Activated T-cell treated with anti-CD3 and anti-CD28 coated beads, Interleukin-2, amount 50 U/mL, for 48 hours (primary cell): Measurements from ENCODE around the gene ATXN7L1.
A peak's percentile ranks its signal among the peaks of the same experiment; 100 is the strongest.
"Not testable (repeated sequence)": the region's sequence is repeated elsewhere in the genome, so short reads cannot be mapped to it uniquely, and the experiment has no call there.

ENCODE experiments used
- DNase-seq, 2 experiments: peaks; one replicate each; pipeline ENCODE4 v3.0.0-alpha.2; 2020

Gene ATXN7L1

GRCh38 chr7:105602325-105603305 is 273.8 kb downstream of the ATXN7L1 start:
- DNase-seq = no peak

DNA sequence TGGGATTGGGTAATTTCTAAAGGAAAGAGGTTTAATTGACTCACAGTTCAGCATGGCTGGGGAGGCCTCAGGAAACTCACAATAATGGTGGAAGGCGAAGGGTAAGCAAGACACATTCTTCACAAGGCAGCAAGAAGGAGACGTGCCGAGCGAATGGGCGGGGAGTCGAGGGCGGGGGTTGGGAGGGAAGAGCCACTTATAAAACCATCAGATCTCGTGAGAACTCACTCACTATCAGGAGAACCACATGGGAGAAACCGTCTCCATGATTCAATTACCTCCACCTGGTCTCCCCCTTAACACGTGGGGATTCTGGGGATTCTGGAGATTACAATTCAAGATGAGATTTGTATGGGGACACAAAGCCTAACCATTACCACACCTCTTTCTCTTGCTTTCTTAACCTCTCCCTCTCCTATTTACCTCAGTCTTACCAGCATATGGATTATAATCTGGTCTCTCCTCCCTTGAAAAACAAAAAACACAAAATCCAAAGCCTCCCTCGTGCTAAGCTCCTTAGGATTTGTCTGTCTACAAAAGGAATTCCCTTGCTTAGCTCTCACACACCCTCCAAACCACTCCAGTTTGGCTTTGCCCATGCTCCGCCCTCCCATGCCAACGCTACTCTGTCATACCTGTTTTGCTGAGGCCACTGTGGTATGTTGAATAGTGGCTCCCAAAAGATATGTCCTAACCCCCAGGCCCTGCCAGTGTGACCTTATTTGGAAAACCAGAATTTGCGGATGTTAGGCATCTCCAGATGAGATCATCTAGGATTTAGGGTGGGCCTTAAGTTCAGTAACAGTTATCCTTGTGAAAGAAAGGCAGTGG is 275.5 kb downstream of the ATXN7L1 start:
- no peak for DNase-seq

DNA sequence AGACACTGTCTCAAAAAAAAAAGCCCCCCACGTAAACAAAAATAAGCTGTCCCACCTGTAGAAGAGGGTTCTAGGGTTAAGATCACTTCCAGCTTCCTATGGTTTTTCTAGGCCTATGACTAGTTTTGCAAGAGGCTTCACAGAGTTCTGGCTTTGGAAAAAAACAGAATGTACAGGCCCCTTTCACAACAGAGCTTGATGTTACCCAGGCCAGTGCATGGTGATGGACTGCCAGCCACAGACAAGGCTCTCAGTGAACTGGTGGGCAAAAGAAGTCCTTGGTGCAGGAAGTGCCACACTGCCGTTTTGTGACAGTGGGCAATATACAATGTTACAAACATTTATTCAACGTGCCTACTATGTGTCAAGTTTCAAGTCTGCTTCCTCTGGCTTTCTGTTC is 276.8 kb downstream of the ATXN7L1 start:
- DNase-seq = no peak

- not testable (repeated sequence) for DNase-seq
Observed at GRCh38 chr7:105599080-105599479, 277.3 kb downstream of the ATXN7L1 start.

- DNase-seq = no peak
Observed at GRCh38 chr7:105596866-105597265, 279.5 kb downstream of the ATXN7L1 start.

- no peak for DNase-seq
Observed at GRCh38 chr7:105594034-105594433, 282.4 kb downstream of the ATXN7L1 start.

GRCh38 chr7:105591522-105591921 is 284.9 kb downstream of the ATXN7L1 start:
- DNase-seq = no peak

DNA sequence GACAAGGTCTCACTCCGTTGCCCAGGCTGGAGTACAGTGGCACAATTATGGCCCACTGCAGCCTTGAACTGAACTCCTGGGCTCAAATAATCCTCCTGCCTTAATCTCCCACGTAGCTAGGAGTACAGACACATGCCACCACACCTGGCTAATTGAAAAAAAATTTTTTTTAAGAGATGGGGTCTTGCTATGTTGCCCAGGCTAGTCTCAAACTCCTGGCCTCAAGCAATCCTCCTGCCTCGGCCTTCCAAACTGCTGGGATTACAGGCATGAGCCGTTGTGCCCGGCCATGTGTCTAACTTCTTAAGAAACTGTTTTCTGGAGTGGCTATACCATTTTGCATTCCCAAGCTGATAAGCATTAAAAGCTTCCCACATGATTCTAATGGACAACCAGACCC is 285.6 kb downstream of the ATXN7L1 start:
- no peak for DNase-seq

DNA sequence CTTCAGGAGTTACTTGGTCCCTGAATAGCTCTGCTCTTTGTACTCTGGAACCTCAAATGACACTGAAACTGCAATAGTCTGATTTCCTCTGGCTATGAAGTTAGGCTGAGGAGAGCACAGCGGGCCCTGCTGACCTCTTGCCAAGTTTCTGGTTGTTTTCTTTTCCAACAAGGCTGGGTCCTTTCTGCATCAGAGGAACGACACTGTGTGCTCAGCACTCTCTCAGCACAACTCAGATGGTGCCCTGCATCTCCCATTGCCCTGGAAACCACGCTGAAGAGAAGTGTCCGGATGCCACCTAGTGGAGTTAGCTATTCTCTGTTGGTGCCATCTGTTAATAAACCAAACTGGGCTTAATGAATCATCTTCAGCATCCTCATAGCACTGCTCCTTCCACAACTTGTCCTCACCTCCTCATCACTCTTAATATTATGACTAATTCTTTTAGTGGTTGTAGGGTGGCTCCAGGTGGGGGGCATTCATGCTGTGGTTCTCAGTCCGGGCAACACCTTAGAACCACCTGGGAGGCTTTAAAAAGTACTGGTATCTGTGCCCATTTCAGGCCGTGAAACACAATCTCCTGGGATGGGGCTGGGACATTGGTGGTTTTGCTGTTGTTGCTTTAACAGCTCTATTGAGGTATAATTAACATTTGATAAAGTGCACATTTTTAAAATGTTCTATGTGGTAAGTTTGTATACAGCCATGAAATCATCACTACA is 286.9 kb downstream of the ATXN7L1 start:
- DNase-seq = peak; percentile 56 to 68

GRCh38 chr7:105587909-105588635 is 288.3 kb downstream of the ATXN7L1 start:
- DNase-seq = peak in 1 of 2 experiments; percentile 30

DNA sequence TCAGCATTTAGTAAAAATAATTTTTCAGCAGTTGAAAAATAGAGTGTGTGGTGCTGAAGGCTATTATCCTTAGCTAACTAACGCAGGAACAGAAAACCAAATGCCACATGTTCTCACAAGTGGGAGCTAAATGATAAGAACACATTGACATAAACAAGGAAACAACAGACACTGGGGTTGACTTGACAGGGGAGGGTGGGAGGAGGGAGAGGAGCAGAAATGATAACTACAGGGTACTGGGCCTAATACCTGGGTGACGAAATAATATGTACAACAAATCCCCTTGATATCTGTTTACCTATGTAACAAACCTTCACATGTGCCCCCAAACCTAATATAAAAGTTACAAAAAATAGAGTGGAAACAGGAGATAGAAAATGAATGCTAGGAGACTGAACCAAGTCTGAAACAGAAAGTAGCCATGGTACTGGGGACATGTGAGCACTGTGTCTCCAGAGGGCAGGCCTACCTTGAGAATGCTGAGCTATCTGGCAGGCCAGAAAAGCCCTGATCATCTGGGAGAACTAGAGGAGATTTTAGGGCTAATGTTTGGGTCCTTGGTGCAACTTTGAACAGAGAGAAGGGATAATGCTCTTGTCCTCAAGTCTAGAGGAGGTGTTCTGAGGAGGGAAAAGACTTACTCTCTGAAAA is 290.4 kb downstream of the ATXN7L1 start:
- no peak for DNase-seq

- no peak for DNase-seq
Observed at GRCh38 chr7:105584165-105584564, 292.2 kb downstream of the ATXN7L1 start.

GRCh38 chr7:105583061-105583460 is 293.3 kb downstream of the ATXN7L1 start:
- DNase-seq = no peak

DNA sequence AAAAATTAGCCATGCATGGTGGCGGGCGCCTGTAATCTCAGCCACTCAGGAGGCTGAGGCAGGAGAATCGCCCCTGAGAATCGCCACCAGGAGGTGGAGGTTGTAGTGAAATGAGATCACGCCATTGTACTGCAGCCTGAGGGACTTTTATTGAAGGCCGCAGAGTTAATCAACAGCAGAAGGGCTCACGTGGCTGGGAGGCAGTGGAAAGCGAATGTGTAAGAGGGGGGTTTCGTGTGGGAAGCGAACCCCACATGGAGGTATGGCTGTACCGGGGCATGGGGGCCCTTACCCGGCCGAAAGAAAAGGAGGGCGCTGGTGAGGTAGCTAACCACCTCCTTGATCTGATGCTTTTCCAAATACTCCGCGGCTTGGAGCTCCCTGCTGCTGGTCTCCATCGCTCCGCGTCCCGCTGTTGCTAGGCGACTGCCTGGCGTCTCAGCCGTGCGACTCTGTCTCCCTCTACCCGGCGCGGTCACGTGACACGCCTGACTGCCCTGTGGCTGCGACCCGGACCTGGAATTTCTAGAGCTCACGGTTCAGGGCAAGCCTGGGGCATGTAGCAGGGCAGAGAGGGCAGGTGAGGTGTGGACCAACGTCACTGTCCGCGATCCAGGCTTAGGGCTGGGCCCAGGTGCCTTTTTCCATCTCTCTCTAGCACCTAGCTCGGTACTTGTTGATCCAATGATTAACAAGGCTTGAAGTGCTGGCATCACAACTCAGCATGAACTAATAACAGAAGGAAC is 295.2 kb downstream of the ATXN7L1 start, which contains the start of gene EFCAB10:
EFCAB10 (minus strand) TSS at position 428 of the 746 bp plus-strand sequence; CDS start at position 398, 30 bp downstream.
- DNase-seq = peak; percentile 71 to 77

GRCh38 chr7:105580022-105580740 is 296.2 kb downstream of the ATXN7L1 start:
- DNase-seq = no peak

- no peak for DNase-seq
Observed at GRCh38 chr7:105578496-105578895, 297.9 kb downstream of the ATXN7L1 start.

DNA sequence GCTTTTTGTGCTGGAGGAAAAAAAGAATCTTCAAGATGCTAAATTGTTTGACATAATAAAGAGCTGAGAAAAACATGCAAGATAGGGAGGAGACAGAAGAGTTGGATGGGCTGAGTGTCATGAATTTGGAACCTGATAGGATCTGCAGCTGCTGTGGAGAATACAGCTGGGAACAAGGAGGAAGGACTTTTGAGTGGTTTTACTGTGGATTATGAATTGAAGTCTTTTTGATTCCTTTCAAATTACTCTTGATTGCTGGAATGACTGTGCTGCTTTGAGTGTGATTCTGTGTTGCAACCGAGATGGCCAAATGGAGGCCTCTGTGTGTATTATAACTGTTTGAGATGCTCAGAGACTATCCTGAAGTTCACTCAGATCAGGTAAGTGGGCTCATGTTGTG is 299.1 kb downstream of the ATXN7L1 start:
- DNase-seq = no peak

GRCh38 chr7:105571891-105572290 is 304.5 kb downstream of the ATXN7L1 start:
- DNase-seq = no peak

- no peak for DNase-seq
Observed at GRCh38 chr7:105567821-105568220, 308.6 kb downstream of the ATXN7L1 start.

GRCh38 chr7:105567024-105567423 is 309.4 kb downstream of the ATXN7L1 start:
- no peak for DNase-seq
